GF-D8 (cell line): Measurements from ENCODE around the gene CDH12.
"Not testable (repeated sequence)": the region's sequence is repeated elsewhere in the genome, so short reads cannot be mapped to it uniquely, and the experiment has no call there.

Experiments
- DNase-seq: peaks from one replicate; lab custom pipeline; 2025; lab: John Stamatoyannopoulos, UW

Gene CDH12

GRCh38 chr5:22278164-22278563, 575.0 kb downstream of the CDH12 start:
- no peak for DNase-seq

- no peak for DNase-seq
Observed at GRCh38 chr5:22277006-22277405, 576.1 kb downstream of the CDH12 start.

GRCh38 chr5:22265855-22266254, 587.3 kb downstream of the CDH12 start:
- not testable (repeated sequence) for DNase-seq

GRCh38 chr5:22258139-22258538, 595.0 kb downstream of the CDH12 start:
- no peak for DNase-seq

- no peak for DNase-seq
Observed at GRCh38 chr5:22250528-22250927, 602.6 kb downstream of the CDH12 start.

- no peak for DNase-seq
Observed at GRCh38 chr5:22249209-22249729, 603.9 kb downstream of the CDH12 start.

- DNase-seq, result no peak
Observed at GRCh38 chr5:22245770-22246169, 607.4 kb downstream of the CDH12 start.

- DNase-seq, result no peak
Observed at GRCh38 chr5:22242532-22242931, 610.6 kb downstream of the CDH12 start.

GRCh38 chr5:22238047-22238446, 615.1 kb downstream of the CDH12 start:
- no peak for DNase-seq

GRCh38 chr5:22226423-22226822, 626.7 kb downstream of the CDH12 start:
- no peak for DNase-seq

- DNase-seq, result no peak
Observed at GRCh38 chr5:22223079-22223478, 630.1 kb downstream of the CDH12 start.

- DNase-seq, result not testable (repeated sequence)
Observed at GRCh38 chr5:22213703-22214495, 639.2 kb downstream of the CDH12 start.

GRCh38 chr5:22212254-22212991, 640.7 kb downstream of the CDH12 start:
- not testable (repeated sequence) for DNase-seq

GRCh38 chr5:22208463-22208862, 644.7 kb downstream of the CDH12 start:
- not testable (repeated sequence) for DNase-seq

- not testable (repeated sequence) for DNase-seq
Observed at GRCh38 chr5:22188651-22189050, 664.5 kb downstream of the CDH12 start.

GRCh38 chr5:22187632-22188228, 665.4 kb downstream of the CDH12 start:
- DNase-seq, result not testable (repeated sequence)

GRCh38 chr5:22169226-22169625, 683.9 kb downstream of the CDH12 start:
- DNase-seq, result not testable (repeated sequence)

- not testable (repeated sequence) for DNase-seq
Observed at GRCh38 chr5:22168704-22169103, 684.4 kb downstream of the CDH12 start.

- DNase-seq, result not testable (repeated sequence)
Observed at GRCh38 chr5:22165931-22166330, 687.2 kb downstream of the CDH12 start.

- not testable (repeated sequence) for DNase-seq
Observed at GRCh38 chr5:22164910-22165748, 688.0 kb downstream of the CDH12 start.

GRCh38 chr5:22156953-22157352, 696.2 kb downstream of the CDH12 start:
- not testable (repeated sequence) for DNase-seq

- DNase-seq, result not testable (repeated sequence)
Observed at GRCh38 chr5:22154779-22155178, 698.4 kb downstream of the CDH12 start.
